Neural cell (in vitro differentiated cells): ENCODE results near the gene C16orf96. TPM values are rescaled to one million over a fixed set of nuclear protein-coding genes. Genes with fewer than 3 reads are reported as not detected.
A peak's percentile ranks its signal among the peaks of the same experiment; 100 is the strongest.

Source experiments
- H2AFZ ChIP-seq: fragments of 200-600, 300-800 bp; sonication (generic), shearing (Covaris generic); 2 replicates; pipeline ENCODE4 v1.6.0; 2014; ENCODE audit warnings: low read depth, mild to moderate bottlenecking, antibody characterized with exemption, low read length, moderate library complexity
- H3F3A ChIP-seq: fragments of 200-600 bp; shearing (Covaris generic); 2 replicates; pipeline ENCODE4 v1.6.1; 2016; ENCODE audit warnings: mild to moderate bottlenecking, moderate library complexity, mixed read lengths, antibody characterized with exemption, low read length; ENCODE audit not compliant: insufficient read depth, poor library complexity, severe bottlenecking
- H3K27ac ChIP-seq: fragments of 200-600, 300-800 bp; sonication (generic), shearing (Covaris generic); 2 replicates; pipeline ENCODE4 v1.5.1; 2014; ENCODE audit warnings: mild to moderate bottlenecking, low read length, moderate library complexity
- H3K27me3 ChIP-seq: fragments of 300-800, 200-600 bp; sonication (generic), shearing (Covaris generic); 2 replicates; pipeline ENCODE4 v1.6.0; 2014; ENCODE audit warnings: mild to moderate bottlenecking, low read depth, low read length, moderate library complexity; ENCODE audit not compliant: insufficient read depth
- H3K36me3 ChIP-seq: fragments of 300-800, 200-600 bp; sonication (generic), shearing (Covaris generic); 2 replicates; pipeline ENCODE4 v1.5.1; 2014; ENCODE audit warnings: mild to moderate bottlenecking, antibody characterized with exemption, low read length, moderate library complexity; ENCODE audit not compliant: insufficient read depth
- H3K4me2 ChIP-seq: fragments of 300-800, 200-600 bp; sonication (generic), shearing (Covaris generic); 2 replicates; pipeline ENCODE4 v1.6.0; 2014; ENCODE audit warnings: mild to moderate bottlenecking, low read length
- H3K4me3 ChIP-seq: fragments of 300-800, 200-600 bp; sonication (generic), shearing (Covaris generic); 2 replicates; pipeline ENCODE4 v1.5.1; 2014; ENCODE audit warnings: mild to moderate bottlenecking, low read length, moderate library complexity
- H3K79me2 ChIP-seq: fragments of 200-600 bp; shearing (Covaris generic); replicated peaks from 2 replicates; pipeline ENCODE4 v1.6.0; 2014; ENCODE audit warnings: mild to moderate bottlenecking, low read length, moderate library complexity; ENCODE audit not compliant: insufficient read depth
- H3K9ac ChIP-seq: fragments of 300-800, 200-600 bp; sonication (generic), shearing (Covaris generic); 2 replicates; pipeline ENCODE4 v1.6.1; 2016; ENCODE audit warnings: mild to moderate bottlenecking, low read length, mixed read lengths
- H3K9me2 ChIP-seq: fragments of 200-600 bp; shearing (Covaris generic); 2 replicates; pipeline ENCODE4 v1.6.1; 2016; ENCODE audit warnings: mild to moderate bottlenecking, low read length, mixed read lengths; ENCODE audit not compliant: insufficient read depth
- H3K9me3 ChIP-seq: fragments of 200-600, 300-800 bp; sonication (generic), shearing (Covaris generic); 2 replicates; pipeline ENCODE4 v1.6.1; 2016; ENCODE audit warnings: mild to moderate bottlenecking, mixed run types, low read length, moderate library complexity, mixed read lengths
- H4K20me1 ChIP-seq: fragments of 200-600 bp; shearing (Covaris generic); 2 replicates; pipeline ENCODE4 v1.6.1; 2016; ENCODE audit warnings: mild to moderate bottlenecking, mixed run types; ENCODE audit not compliant: insufficient read depth
- EP300 ChIP-seq: fragments of 450-650 bp; conservative IDR thresholded peaks from 2 replicates; pipeline ENCODE4 v1.6.1; 2014; ENCODE audit warnings: antibody characterized with exemption, mild to moderate bottlenecking, moderate library complexity; ENCODE audit not compliant: poor library complexity, severe bottlenecking
- EZH2 ChIP-seq: fragments of 200-600, 300-800 bp; shearing (Covaris generic), sonication (generic); IDR thresholded peaks from 2 replicates; pipeline ENCODE4 v1.6.1; 2014; ENCODE audit warnings: antibody characterized with exemption, low read length, borderline replicate concordance, mild to moderate bottlenecking; ENCODE audit not compliant: insufficient read depth, poor library complexity, severe bottlenecking
- MXI1 ChIP-seq: fragments of 450-650 bp; conservative IDR thresholded peaks from 2 replicates; pipeline ENCODE4 v1.6.1; 2014; ENCODE audit warnings: antibody characterized with exemption, mild to moderate bottlenecking; ENCODE audit not compliant: poor library complexity, severe bottlenecking
- POLR2AphosphoS5 ChIP-seq: IDR thresholded peaks from 2 replicates; pipeline ENCODE4 v1.6.1; 2012
- RAD21 ChIP-seq: fragments of 450-650 bp; conservative IDR thresholded peaks from 2 replicates; pipeline ENCODE4 v1.6.1; 2014; ENCODE audit warnings: antibody characterized with exemption, mild to moderate bottlenecking, moderate library complexity
- SMC3 ChIP-seq: fragments of 450-650 bp; conservative IDR thresholded peaks from 2 replicates; pipeline ENCODE4 v1.6.1; 2014; ENCODE audit warnings: antibody characterized with exemption, mild to moderate bottlenecking, moderate library complexity; ENCODE audit not compliant: poor library complexity
- TAF1 ChIP-seq: IDR thresholded peaks from 2 replicates; pipeline ENCODE4 v1.6.1; 2012; ENCODE audit warnings: low read depth
- polyA plus RNA-seq: library from polyadenylated mRNA; depleted of rRNA; stranded (reverse); fragments of >200 nt; gene quantifications from 2 replicates; pipeline ENCODE4 v1.2.3, GENCODE V29; 2014
- TF ChIP-seq, protein P1 (sequence below): IDR thresholded peaks from 2 replicates; pipeline ENCODE4 v1.6.1; 2012; ENCODE audit warnings: borderline replicate concordance
- TF ChIP-seq, protein P2 (sequence below): fragments of 450-650 bp; IDR thresholded peaks from 2 replicates; pipeline ENCODE4 v1.5.1; 2014; ENCODE audit warnings: antibody characterized with exemption, mild to moderate bottlenecking, moderate library complexity; ENCODE audit not compliant: poor library complexity, severe bottlenecking

Gene C16orf96
- polyA plus RNA-seq, 1 donor from 2014 or later, result 0.21 TPM

DNA sequence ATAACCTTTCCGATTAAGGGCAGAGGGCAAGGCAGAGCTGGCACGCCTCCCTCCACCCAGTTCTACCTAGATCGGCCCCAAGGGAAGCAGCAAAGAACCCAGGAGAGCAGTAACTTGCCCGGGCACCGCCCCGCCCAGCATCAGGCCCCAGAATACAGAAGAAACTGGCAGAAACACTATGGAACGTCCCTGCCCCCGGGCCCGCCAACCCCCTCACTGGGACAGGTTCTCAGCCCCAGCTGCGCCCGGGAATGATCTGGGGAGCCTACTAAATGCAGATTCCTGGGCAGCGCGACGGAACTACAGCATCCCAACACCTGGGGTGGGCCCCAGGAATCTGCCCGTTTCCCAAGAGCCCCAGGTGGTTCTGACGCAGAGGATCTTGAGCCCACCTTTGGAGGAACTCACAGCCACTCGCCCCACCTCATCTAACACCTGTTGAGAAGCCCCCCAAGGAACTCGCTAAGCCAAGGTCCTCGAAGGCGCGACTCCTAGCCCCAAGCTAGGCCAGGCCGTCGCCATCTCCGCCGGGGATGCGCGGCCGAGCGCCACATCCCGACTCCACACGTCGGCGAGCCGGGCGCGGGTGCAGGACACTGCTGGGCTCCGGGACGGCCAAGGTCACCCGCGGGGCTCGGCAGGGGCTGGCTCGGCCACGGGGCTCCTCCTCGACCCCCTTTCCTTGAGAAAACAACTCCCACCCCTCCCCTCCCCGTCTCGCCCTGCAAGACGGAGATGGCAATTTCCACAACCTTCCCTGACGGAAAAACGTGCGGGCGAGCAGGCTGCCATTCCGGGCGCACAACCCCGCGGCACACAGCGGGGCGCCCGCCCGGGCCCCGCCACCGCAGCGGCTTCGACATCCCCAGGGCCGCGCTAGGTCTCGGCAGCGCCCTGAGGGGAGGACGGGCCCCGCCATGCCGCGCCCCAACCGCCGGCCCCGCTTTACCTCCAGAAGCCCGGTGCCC lies 18.5 kb upstream of the C16orf96 start:
- H3F3A ChIP-seq, result no peaks in the 10 kb centered on the region
- H3K9ac ChIP-seq, result peak overlapping the region; percentile 84
- no peaks in the 10 kb centered on the region for H4K20me1 ChIP-seq
- H3K27me3 ChIP-seq, result no peaks in the 10 kb centered on the region
- H3K79me2 ChIP-seq, result peaks cover 30% of the 10 kb centered on the region
- H3K9me2 ChIP-seq, result no peaks in the 10 kb centered on the region
- H3K36me3 ChIP-seq, result no peaks in the 10 kb centered on the region
- peak overlapping the region; percentile 44 for H3K4me2 ChIP-seq
- peak overlapping the region; percentile 51 for H2AFZ ChIP-seq
- H3K27ac ChIP-seq, result peak overlapping the region; percentile 85
- no peaks in the 10 kb centered on the region for H3K9me3 ChIP-seq
- H3K4me3 ChIP-seq, result peak overlapping the region; percentile 99
- no peak for TF ChIP-seq RAD21
- TF ChIP-seq, protein P1, sequence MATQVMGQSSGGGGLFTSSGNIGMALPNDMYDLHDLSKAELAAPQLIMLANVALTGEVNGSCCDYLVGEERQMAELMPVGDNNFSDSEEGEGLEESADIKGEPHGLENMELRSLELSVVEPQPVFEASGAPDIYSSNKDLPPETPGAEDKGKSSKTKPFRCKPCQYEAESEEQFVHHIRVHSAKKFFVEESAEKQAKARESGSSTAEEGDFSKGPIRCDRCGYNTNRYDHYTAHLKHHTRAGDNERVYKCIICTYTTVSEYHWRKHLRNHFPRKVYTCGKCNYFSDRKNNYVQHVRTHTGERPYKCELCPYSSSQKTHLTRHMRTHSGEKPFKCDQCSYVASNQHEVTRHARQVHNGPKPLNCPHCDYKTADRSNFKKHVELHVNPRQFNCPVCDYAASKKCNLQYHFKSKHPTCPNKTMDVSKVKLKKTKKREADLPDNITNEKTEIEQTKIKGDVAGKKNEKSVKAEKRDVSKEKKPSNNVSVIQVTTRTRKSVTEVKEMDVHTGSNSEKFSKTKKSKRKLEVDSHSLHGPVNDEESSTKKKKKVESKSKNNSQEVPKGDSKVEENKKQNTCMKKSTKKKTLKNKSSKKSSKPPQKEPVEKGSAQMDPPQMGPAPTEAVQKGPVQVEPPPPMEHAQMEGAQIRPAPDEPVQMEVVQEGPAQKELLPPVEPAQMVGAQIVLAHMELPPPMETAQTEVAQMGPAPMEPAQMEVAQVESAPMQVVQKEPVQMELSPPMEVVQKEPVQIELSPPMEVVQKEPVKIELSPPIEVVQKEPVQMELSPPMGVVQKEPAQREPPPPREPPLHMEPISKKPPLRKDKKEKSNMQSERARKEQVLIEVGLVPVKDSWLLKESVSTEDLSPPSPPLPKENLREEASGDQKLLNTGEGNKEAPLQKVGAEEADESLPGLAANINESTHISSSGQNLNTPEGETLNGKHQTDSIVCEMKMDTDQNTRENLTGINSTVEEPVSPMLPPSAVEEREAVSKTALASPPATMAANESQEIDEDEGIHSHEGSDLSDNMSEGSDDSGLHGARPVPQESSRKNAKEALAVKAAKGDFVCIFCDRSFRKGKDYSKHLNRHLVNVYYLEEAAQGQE, result no peak
- no peak for TF ChIP-seq TAF1
- TF ChIP-seq, protein P2, sequence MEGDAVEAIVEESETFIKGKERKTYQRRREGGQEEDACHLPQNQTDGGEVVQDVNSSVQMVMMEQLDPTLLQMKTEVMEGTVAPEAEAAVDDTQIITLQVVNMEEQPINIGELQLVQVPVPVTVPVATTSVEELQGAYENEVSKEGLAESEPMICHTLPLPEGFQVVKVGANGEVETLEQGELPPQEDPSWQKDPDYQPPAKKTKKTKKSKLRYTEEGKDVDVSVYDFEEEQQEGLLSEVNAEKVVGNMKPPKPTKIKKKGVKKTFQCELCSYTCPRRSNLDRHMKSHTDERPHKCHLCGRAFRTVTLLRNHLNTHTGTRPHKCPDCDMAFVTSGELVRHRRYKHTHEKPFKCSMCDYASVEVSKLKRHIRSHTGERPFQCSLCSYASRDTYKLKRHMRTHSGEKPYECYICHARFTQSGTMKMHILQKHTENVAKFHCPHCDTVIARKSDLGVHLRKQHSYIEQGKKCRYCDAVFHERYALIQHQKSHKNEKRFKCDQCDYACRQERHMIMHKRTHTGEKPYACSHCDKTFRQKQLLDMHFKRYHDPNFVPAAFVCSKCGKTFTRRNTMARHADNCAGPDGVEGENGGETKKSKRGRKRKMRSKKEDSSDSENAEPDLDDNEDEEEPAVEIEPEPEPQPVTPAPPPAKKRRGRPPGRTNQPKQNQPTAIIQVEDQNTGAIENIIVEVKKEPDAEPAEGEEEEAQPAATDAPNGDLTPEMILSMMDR, result no peak
- TF ChIP-seq EP300, result no peak
- peak; percentile 64 for TF ChIP-seq MXI1

DNA sequence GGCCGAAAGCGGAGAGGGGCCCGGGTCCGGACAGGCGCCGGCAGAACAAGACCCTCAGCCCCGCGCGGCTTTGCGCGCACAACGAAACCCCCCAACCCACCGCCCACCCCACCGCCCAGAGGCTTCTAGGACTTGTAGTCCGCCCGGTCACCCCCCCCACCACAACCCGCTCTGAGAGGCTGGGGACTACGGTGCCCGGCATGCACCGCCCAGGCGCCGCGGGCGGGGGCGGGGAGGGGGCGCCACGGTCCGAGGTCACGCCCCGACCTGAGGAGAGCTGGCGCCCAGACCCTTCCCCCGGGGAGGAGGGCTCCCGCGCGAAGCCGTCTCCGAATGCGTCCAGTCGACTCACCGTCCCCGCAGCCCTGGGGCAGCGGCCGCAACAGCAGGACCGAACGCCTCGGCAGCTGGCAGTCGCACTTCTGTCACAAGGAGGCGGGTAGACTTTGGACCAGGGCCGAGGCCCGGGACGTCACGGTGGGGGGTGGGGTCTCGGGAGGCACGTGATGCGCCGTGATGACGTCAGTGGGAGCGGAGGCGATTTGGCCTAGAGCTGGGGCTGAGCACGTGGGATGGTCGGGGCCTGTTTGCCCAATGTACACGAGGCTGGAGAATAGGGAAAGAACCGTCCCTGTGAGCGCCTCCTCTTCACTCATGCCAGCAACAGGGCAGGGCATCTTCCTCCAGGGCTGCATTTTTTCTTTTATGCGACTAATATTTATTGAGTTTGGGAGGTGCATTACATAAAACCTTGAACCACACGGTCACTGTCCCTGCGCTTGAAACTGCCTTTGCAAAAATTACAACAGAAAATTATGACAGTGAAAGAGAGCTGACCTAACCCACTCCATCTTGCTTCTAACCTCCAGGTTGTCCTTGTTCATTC lies 17.5 kb upstream of the C16orf96 start, which contains the start of gene CDIP1:
CDIP1 (minus strand) TSS at position 424 of the 886 bp plus-strand sequence. CDS start 24,643 bp downstream, outside the sequence.
- Histone ChIP-seq H2AFZ (peak within 1 kb of the TSS; percentile 74), H3K9ac (peak within 1 kb of the TSS; percentile 84)

More for the DNA sequence above, 17.5 kb upstream of the C16orf96 start, which contains the start of gene CDIP1:
- Histone ChIP-seq H3K4me2 (peak within 1 kb of the TSS; percentile 44), H3K9me3 (no peaks in the 10 kb centered on the region), H3K27ac (peak within 1 kb of the TSS; percentile 85), H3K9me2 (no peaks in the 10 kb centered on the region), H3K79me2 (peaks cover 30% of the 10 kb centered on the region), H3K4me3 (peak within 1 kb of the TSS; percentile 99), H3K27me3 (no peaks in the 10 kb centered on the region), H4K20me1 (no peaks in the 10 kb centered on the region), H3F3A (no peaks in the 10 kb centered on the region), H3K36me3 (no peaks in the 10 kb centered on the region)
- TF ChIP-seq SMC3 (peak; percentile 29), RAD21 (no peak), EZH2 (no peak), MXI1 (peak; percentile 48), EP300 (peak; percentile 77), POLR2AphosphoS5 (peak; percentile 98), TAF1 (peak; percentile 62)
- TF ChIP-seq, protein P1, result peak; percentile 82
- TF ChIP-seq, protein P2, result peak; percentile 41
